T-helper 2 cell treated with Interferon-gamma antibody and Interleukin-4, amounts not matched to agents 5 μg/mL and 100 μg/mL, for 36 hours (primary cell): Measurements from ENCODE around the gene KCNQ1.

Source experiments
- DNase-seq: peaks from one replicate; pipeline ENCODE4 v3.0.0; 2021; ENCODE audit warnings: low spot score
- H3K27ac Mint-ChIP-seq: one replicate; pipeline ENCODE4 v1.8.0; 2021; ENCODE audit warnings: mild to moderate bottlenecking, mixed read lengths
- H3K27me3 Mint-ChIP-seq: one replicate; pipeline ENCODE4 v1.8.0; 2021; ENCODE audit warnings: low read depth, mixed read lengths
- H3K36me3 Mint-ChIP-seq: one replicate; pipeline ENCODE4 v1.8.0; 2021; ENCODE audit warnings: low read depth, mixed read lengths
- H3K4me1 Mint-ChIP-seq: one replicate; pipeline ENCODE4 v1.8.0; 2021; ENCODE audit warnings: low read depth, mixed read lengths
- H3K4me3 Mint-ChIP-seq: one replicate; pipeline ENCODE4 v1.8.0; 2022; ENCODE audit warnings: mild to moderate bottlenecking, moderate library complexity, mixed read lengths
- H3K9me3 Mint-ChIP-seq: one replicate; pipeline ENCODE4 v1.8.0; 2021; ENCODE audit warnings: mixed read lengths

The KCNQ1 gene

DNA sequence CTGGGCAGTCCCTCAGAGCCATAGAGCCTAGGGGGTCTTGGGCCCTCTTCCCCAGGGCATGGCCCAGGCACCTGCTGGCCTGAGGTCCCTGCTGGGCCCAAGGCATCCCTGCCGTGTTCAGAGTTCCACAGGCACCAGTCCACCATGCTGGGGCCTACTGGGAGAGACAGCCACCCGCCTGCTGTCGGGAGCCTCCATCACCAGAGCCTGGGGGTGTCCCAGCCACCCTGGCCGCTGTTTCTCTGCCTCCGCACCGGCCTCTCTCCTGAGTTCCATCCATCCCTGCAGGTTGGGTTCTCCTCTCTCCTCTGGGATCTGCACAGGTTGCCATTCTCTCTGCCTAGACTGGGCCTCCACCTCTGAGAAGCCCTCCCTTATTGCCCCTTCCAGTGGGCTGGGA lies 68.6 kb downstream of the KCNQ1 start:
- no peaks in the 10 kb centered on the region for H3K4me1 Mint-ChIP-seq
- no peak for DNase-seq
- H3K9me3 Mint-ChIP-seq, result no peaks in the 10 kb centered on the region
- no peak overlapping the region for H3K27ac Mint-ChIP-seq
- no peak overlapping the region for H3K4me3 Mint-ChIP-seq
- H3K36me3 Mint-ChIP-seq, result no peaks in the 10 kb centered on the region
- no peaks in the 10 kb centered on the region for H3K27me3 Mint-ChIP-seq

GRCh38 chr11:2515401-2516275 lies 70.8 kb downstream of the KCNQ1 start:
- no peak overlapping the region for H3K27ac Mint-ChIP-seq
- H3K4me1 Mint-ChIP-seq, result no peaks in the 10 kb centered on the region
- H3K9me3 Mint-ChIP-seq, result no peaks in the 10 kb centered on the region
- no peak for DNase-seq
- H3K4me3 Mint-ChIP-seq, result no peak overlapping the region
- no peaks in the 10 kb centered on the region for H3K27me3 Mint-ChIP-seq
- no peaks in the 10 kb centered on the region for H3K36me3 Mint-ChIP-seq

DNA sequence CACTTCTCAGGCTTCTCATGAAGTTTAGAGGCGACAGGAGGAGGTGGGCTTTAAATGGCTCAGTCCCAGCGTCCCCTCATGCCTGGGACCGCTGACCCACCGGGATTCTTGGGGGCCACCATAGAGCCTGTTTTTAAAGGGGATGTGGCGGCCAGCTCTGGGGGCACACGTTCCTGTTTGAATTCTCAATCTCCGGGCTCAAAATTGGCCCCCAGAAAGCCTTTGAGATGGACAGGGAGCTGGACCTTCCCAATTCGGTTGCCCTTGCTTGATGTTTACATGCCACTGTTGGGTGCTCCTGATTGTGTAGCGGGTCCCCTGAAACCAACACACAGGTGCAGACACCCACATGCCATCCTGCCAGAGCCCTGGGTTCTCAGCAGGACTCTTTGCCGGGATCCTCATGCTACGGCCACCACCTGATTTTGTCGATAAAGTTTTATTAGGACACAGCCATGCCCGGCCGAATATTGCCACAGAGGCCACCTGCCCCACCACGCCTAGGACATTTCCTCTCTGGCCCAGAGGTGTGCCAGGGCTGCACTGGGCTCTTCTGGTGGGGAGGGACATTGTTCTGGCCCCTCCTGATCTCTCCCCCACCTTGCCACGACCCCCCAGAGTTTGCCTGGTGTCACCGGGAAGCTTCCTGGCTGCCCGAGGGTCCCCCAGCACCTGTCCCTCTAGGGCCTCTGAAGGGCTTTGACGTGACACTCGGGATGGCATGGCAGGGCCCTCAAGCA lies 71.6 kb downstream of the KCNQ1 start:
- Mint-ChIP-seq H3K27me3 (no peaks in the 10 kb centered on the region), H3K9me3 (no peaks in the 10 kb centered on the region), H3K36me3 (no peaks in the 10 kb centered on the region), H3K4me3 (no peak overlapping the region), H3K27ac (no peak overlapping the region), H3K4me1 (no peaks in the 10 kb centered on the region)
- DNase-seq, result no peak

DNA sequence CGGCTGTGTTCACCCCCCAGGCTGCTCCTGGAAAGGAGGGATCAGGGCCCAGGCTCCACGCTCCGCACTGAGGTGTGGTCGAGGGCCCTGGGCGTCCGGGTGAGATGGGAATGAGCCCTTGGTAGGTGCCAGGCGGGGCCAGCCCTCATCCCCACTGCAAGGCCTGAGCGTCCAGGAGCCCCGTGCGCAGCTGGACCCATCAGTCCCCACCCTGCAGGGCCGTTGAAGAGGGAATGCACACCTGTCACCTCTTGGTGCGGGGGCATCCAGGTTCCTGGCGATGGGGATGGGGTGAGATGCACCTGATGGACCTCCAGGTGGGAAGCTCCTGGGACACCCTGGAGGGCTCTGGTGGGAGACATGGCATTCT lies 72.2 kb downstream of the KCNQ1 start:
- Mint-ChIP-seq H3K36me3 (no peaks in the 10 kb centered on the region), H3K27ac (no peak overlapping the region), H3K4me3 (no peak overlapping the region), H3K4me1 (no peaks in the 10 kb centered on the region), H3K9me3 (no peaks in the 10 kb centered on the region), H3K27me3 (no peaks in the 10 kb centered on the region)
- DNase-seq, result no peak

- no peak overlapping the region for H3K4me3 Mint-ChIP-seq
- H3K27ac Mint-ChIP-seq, result no peak overlapping the region
- no peaks in the 10 kb centered on the region for H3K27me3 Mint-ChIP-seq
- no peak for DNase-seq
- H3K36me3 Mint-ChIP-seq, result no peaks in the 10 kb centered on the region
- no peaks in the 10 kb centered on the region for H3K9me3 Mint-ChIP-seq
- no peaks in the 10 kb centered on the region for H3K4me1 Mint-ChIP-seq
Measured at GRCh38 chr11:2517386-2518064, 72.7 kb downstream of the KCNQ1 start.

DNA sequence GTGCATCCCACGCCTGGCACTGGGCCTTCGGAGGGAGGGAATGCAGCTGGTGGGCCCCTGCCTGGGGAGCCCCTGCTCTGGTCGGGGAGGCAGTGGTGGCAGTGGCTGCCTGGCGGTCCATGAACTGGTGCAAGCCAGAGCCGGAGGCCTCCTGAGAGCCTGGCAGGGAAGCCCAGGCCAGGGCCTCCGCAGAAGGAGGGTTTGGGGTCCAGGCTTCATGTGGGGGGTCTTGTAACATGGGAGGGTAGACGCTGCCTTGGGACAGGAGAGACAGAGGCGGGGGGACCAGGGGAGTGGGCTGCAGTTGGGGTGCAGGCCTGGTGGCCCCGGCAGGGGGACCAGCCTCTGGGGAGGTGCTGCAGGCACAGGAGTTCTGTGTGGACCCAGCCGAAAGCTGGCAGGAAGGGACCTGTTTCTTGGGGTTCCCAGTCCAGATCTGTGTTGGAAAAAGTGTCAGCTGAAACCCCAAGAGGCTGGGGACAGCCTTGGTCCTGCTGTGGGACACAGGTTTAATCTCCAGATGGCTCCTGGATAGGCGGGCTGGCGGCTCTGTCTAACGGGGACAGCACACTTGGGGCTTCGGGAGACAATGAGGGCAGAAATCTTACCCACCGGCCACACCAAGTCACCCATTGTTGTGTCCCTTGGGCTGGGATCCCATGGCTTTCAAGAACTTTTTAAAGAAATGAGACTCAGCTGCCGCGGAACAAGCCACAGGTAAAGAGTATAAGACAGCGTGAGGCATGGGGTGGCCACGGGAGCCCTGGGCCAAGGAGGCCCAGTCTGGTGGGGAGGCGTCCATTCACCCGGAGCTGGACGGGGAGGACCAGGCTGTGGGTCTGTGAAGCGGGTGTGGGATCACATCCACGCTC lies 73.5 kb downstream of the KCNQ1 start:
- DNase-seq, result no peak
- H3K27ac Mint-ChIP-seq, result no peak overlapping the region
- no peaks in the 10 kb centered on the region for H3K9me3 Mint-ChIP-seq
- no peaks in the 10 kb centered on the region for H3K4me1 Mint-ChIP-seq
- no peaks in the 10 kb centered on the region for H3K27me3 Mint-ChIP-seq
- no peaks in the 10 kb centered on the region for H3K36me3 Mint-ChIP-seq
- no peak overlapping the region for H3K4me3 Mint-ChIP-seq

- H3K27ac Mint-ChIP-seq, result no peak overlapping the region
- no peaks in the 10 kb centered on the region for H3K4me1 Mint-ChIP-seq
- H3K9me3 Mint-ChIP-seq, result no peaks in the 10 kb centered on the region
- no peak overlapping the region for H3K4me3 Mint-ChIP-seq
- H3K36me3 Mint-ChIP-seq, result no peaks in the 10 kb centered on the region
- H3K27me3 Mint-ChIP-seq, result no peaks in the 10 kb centered on the region
- DNase-seq, result no peak
Measured at GRCh38 chr11:2518983-2519340, 74.2 kb downstream of the KCNQ1 start.

- Mint-ChIP-seq H3K36me3 (no peaks in the 10 kb centered on the region), H3K9me3 (no peaks in the 10 kb centered on the region), H3K27me3 (no peaks in the 10 kb centered on the region), H3K4me3 (no peak overlapping the region), H3K27ac (no peak overlapping the region), H3K4me1 (no peaks in the 10 kb centered on the region)
- no peak for DNase-seq
Measured at GRCh38 chr11:2519517-2519861, 74.7 kb downstream of the KCNQ1 start.

DNA sequence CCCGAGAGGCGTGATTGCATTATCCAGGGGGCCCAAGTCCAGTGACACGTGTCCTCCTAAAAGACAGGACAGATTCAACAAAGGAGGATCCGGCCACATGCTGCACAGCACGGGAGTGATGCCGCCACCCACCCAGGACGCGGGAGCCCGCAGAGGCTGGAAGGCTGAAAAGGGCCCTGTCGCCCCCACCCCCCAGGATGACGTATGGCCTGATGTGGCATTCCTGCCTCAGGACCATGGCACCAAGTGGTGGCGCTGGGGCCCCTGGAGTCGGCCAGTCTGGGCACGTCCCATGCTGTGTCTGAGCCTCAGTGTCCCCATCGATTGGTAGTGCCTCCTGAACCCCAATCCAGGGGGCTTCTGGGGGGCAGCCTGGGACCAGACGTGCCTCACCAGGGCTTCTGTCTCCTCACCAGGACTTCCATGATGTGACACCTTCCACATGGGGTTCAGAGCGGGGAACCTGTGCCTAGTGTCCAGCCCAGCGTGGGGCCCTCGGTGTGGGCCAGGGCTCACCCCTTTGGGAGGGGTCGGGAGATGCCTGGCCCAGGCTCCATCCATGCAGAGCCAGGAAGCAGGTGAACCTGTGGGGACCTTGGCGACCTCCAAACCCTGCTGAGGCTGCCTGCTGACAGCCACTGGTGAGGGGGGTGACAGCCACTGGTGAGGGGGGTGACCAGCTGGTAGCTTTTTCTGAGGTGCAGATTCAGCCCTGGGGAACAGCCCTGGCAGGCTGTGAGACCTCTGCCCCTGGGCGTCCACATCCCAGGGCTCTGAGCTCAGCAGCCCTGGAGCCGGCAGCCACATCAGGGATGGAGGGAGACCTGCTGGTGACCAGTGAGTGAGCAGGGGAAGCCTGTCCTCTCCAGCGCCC lies 75.3 kb downstream of the KCNQ1 start:
- no peak overlapping the region for H3K4me3 Mint-ChIP-seq
- H3K9me3 Mint-ChIP-seq, result no peaks in the 10 kb centered on the region
- DNase-seq, result no peak
- H3K4me1 Mint-ChIP-seq, result no peaks in the 10 kb centered on the region
- no peak overlapping the region for H3K27ac Mint-ChIP-seq
- no peaks in the 10 kb centered on the region for H3K36me3 Mint-ChIP-seq
- H3K27me3 Mint-ChIP-seq, result no peaks in the 10 kb centered on the region

DNA sequence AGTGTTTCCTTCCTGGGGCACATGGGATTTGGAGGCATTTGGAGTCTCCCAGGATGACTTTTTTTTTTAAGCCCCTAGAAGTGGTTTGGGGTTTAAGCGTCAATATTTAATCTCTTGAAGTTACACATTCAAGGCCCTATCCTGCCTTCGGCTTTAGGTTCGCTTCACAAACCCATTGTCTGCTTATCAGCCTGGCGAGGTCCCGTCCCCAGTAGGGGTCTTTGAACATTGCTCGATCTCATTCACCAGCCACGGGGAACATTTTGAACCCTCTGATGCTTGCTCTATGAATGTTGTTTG lies 75.9 kb downstream of the KCNQ1 start:
- no peak overlapping the region for H3K27ac Mint-ChIP-seq
- no peaks in the 10 kb centered on the region for H3K9me3 Mint-ChIP-seq
- no peaks in the 10 kb centered on the region for H3K27me3 Mint-ChIP-seq
- H3K4me3 Mint-ChIP-seq, result no peak overlapping the region
- no peaks in the 10 kb centered on the region for H3K36me3 Mint-ChIP-seq
- no peaks in the 10 kb centered on the region for H3K4me1 Mint-ChIP-seq
- no peak for DNase-seq

DNA sequence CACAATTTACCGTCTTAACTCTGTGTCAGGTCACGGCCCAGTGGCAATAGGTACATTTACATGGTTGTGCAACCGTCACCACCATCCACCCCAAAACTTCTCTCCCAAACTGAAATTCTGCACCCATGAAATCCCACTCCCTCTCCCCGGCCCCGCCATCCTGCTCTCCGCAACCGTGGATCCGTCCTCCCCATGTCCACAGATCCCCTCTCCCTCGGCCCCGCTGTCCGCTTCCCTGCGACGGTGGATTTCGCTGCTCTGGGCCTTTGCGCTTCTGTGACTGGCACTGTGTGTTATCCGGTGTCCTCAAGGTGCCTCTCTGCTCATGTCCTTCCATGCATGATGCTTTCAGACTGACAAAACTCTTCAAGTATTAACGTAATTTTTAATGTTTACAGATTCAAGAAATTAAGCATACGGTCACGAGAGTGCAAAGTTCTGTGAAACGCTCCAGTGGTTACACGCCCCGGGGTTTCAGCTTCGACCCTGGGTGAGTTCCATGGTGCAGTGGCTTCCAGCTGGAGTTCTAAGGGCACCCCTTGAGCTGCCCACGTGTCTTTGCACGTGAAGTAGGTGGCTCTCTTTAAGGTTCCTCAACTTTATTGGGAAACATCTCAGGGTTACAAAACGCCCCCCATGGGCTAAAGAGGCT lies 76.4 kb downstream of the KCNQ1 start:
- Mint-ChIP-seq H3K4me1 (no peaks in the 10 kb centered on the region), H3K9me3 (no peaks in the 10 kb centered on the region), H3K27me3 (no peaks in the 10 kb centered on the region), H3K36me3 (no peaks in the 10 kb centered on the region), H3K4me3 (no peak overlapping the region), H3K27ac (no peak overlapping the region)
- DNase-seq, result no peak

DNA sequence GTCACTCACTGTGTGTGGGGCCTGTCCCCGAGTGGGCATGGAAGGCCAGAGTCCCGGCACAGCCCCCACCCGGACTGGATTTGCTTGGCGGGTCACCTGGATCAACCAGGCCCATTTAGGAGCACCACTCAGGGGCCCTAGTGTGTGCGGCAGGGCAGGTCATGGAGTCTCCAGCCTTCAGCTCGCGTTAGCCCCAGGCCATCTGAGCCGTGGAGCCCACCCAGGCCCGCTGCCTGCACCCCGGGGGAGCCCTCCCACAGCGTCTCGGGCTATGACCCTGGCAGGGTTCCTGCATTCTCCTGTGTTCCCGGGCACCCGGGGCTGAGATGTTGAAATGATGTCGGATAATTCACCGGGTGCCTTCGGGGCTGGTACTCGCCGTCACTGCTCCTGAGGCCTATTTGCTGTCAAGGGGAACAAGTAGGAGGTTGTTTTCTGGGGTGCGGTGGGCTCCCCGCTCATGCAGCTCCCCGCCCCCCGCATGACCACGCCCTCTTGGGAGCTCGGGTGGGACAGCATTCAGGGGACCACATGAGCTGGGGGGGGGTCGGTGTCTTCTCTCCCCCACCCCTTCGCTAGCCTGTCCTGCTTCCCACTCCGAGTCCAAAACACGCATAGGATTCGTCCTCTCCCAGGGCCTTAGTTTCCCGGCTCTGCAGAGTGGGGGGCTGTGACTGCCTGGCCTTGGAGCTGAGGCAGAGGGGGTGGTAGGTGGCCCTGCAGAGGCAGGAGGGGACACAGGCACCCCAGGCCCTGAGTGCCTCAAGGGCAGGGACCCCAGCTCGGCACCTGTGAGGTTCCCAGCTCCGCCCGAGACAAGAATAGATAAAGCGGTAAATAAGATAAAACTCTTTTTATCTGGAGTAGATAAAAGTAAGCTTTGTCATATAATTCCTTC lies 77.2 kb downstream of the KCNQ1 start:
- Mint-ChIP-seq H3K27ac (no peak overlapping the region), H3K27me3 (no peaks in the 10 kb centered on the region)
- DNase-seq, result no peak

More for the DNA sequence above, 77.2 kb downstream of the KCNQ1 start:
- H3K4me1 Mint-ChIP-seq, result peaks cover 1% of the 10 kb centered on the region
- H3K36me3 Mint-ChIP-seq, result no peaks in the 10 kb centered on the region
- no peaks in the 10 kb centered on the region for H3K9me3 Mint-ChIP-seq
- no peak overlapping the region for H3K4me3 Mint-ChIP-seq
